Endothelial cell of umbilical vein (primary cell): ENCODE results near the gene TIMELESS. TPM values are rescaled to one million over a fixed set of nuclear protein-coding genes. Genes with fewer than 3 reads are reported as not detected.

Experiments
- BruUV-seq: library from RNA; stranded (reverse); fragments of 400-500 nt; replicated peaks from 2 replicates; lab custom pipeline; 2021; lab: Mats Ljungman, UMichigan
- CTCF ChIA-PET: fragments of 300-600, 350-600 bp; sonication (Branson Sonifier 250); formaldehyde crosslinking; loops from one replicate; lab custom pipeline; 2021; ENCODE audit warnings: antibody characterized with exemption, inconsistent platforms; lab: Charles Lee
- POLR2A ChIA-PET: fragments of 300-600, 350-600 bp; sonication (Branson Sonifier 250); formaldehyde crosslinking; loops from one replicate; lab custom pipeline; 2021; ENCODE audit warnings: antibody characterized with exemption, inconsistent platforms; lab: Charles Lee
- DNase-seq: peaks from one replicate; pipeline ENCODE4 v3.0.0-alpha.2; 2011; ENCODE audit warnings: low read depth, low spot score
- FAIRE-seq: peaks from 2 replicates; lab custom pipeline; 2011; peaks lifted over from hg19 to GRCh38; lab: Jason Lieb, UNC
- H2AFZ ChIP-seq: 2 replicates; pipeline ENCODE4 v1.6.0; 2012; ENCODE audit warnings: low read depth, low read length, control low read depth, inconsistent platforms
- H3K27ac ChIP-seq: 2 replicates; pipeline ENCODE4 v1.5.1; 2011; ENCODE audit warnings: low read depth, mild to moderate bottlenecking, control low read depth, low read length, moderate library complexity; ENCODE audit not compliant: insufficient read depth
- H3K27me3 ChIP-seq, 2 experiments: 2 replicates each; pipeline versions ENCODE4 v1.6.0 to v1.6.1; 2011; ENCODE audit warnings: low read length in 2 of 2, mixed read lengths in 1 of 2; ENCODE audit not compliant: control insufficient read depth in 2 of 2, insufficient read depth in 2 of 2
- H3K36me3 ChIP-seq, 2 experiments: 2 replicates in 1 of 2; 3 replicates in 1 of 2; pipeline ENCODE4 v1.5.1; 2011; ENCODE audit warnings: low read length in 2 of 2, mild to moderate bottlenecking in 1 of 2, moderate library complexity in 1 of 2; ENCODE audit not compliant: control insufficient read depth in 2 of 2, insufficient read depth in 2 of 2; ENCODE audit errors: extremely low read depth in 1 of 2
- H3K4me1 ChIP-seq: 3 replicates; pipeline ENCODE4 v1.5.1; 2011; ENCODE audit warnings: mild to moderate bottlenecking, low read length; ENCODE audit not compliant: control insufficient read depth, insufficient read depth; ENCODE audit errors: extremely low read depth
- H3K4me2 ChIP-seq: 2 replicates; pipeline ENCODE4 v1.6.1; 2011; ENCODE audit warnings: low read length, control low read depth, mixed read lengths; ENCODE audit not compliant: insufficient read depth
- H3K4me3 ChIP-seq, 3 experiments: fragments of 200-600 bp in 1 of 3; sonication (generic), shearing (Covaris generic) in 1 of 3; replicated peaks in 1 of 3; 2 replicates each; pipeline ENCODE4 v1.5.1; 2011 to 2016; ENCODE audit warnings: control low read depth in 3 of 3, low read length in 3 of 3, mild to moderate bottlenecking in 2 of 3, inconsistent platforms in 1 of 3, low read depth in 1 of 3, moderate library complexity in 1 of 3; ENCODE audit not compliant: insufficient read depth in 1 of 3
- H3K79me2 ChIP-seq: 2 replicates; pipeline ENCODE4 v1.6.0; 2012; ENCODE audit warnings: low read length, inconsistent platforms; ENCODE audit not compliant: control insufficient read depth, insufficient read depth
- H3K9ac ChIP-seq: replicated peaks from 2 replicates; pipeline ENCODE3; 2011; ENCODE audit warnings: low read length, control low read depth; ENCODE audit not compliant: insufficient read depth; ENCODE audit errors: extremely low read depth
- H3K9me1 ChIP-seq: replicated peaks from 3 replicates; pipeline ENCODE4 v1.6.0; 2011; ENCODE audit warnings: mild to moderate bottlenecking, low read length; ENCODE audit not compliant: control insufficient read depth, insufficient read depth; ENCODE audit errors: extremely low read depth
- H3K9me3 ChIP-seq: replicated peaks from 2 replicates; pipeline ENCODE4 v1.5.1; 2012; ENCODE audit warnings: low read length, inconsistent platforms; ENCODE audit not compliant: control insufficient read depth, insufficient read depth
- H4K20me1 ChIP-seq: replicated peaks from 2 replicates; pipeline ENCODE3; 2011; ENCODE audit warnings: mild to moderate bottlenecking, low read length; ENCODE audit not compliant: control insufficient read depth, insufficient read depth; ENCODE audit errors: extremely low read depth
- CTCF ChIP-seq, 2 donors: IDR thresholded peaks; 1 replicate in 1 of 2; 2 replicates in 1 of 2; pipeline ENCODE4 v1.5.1; 2011; ENCODE audit warnings: low read length in 2 of 2, mild to moderate bottlenecking in 2 of 2, moderate library complexity in 2 of 2, control low read depth in 1 of 2, inconsistent platforms in 1 of 2, low read depth in 1 of 2; ENCODE audit not compliant: insufficient read depth in 1 of 2; ENCODE audit errors: extremely low read depth in 1 of 2
- EZH2 ChIP-seq: IDR thresholded peaks from 2 replicates; pipeline ENCODE4 v1.6.1; 2012; ENCODE audit warnings: borderline replicate concordance, low read depth, mild to moderate bottlenecking, moderate library complexity, low read length, inconsistent platforms; ENCODE audit not compliant: severe bottlenecking
- FOS ChIP-seq: IDR thresholded peaks from 2 replicates; pipeline ENCODE4 v1.6.1; 2011; ENCODE audit warnings: mild to moderate bottlenecking, low read length, moderate library complexity, borderline replicate concordance; ENCODE audit not compliant: insufficient read depth
- GATA2 ChIP-seq: IDR thresholded peaks from 2 replicates; pipeline ENCODE4 v1.7.0; 2011; ENCODE audit warnings: low read depth, mild to moderate bottlenecking, moderate library complexity, mixed read lengths, low read length; ENCODE audit not compliant: insufficient read length, insufficient read depth
- JUN ChIP-seq: IDR thresholded peaks from 2 replicates; pipeline ENCODE4 v1.6.1; 2011; ENCODE audit warnings: borderline replicate concordance, low read depth; ENCODE audit not compliant: insufficient read length, insufficient read depth
- MAX ChIP-seq: IDR thresholded peaks from 2 replicates; pipeline ENCODE4 v1.6.1; 2011; ENCODE audit not compliant: insufficient read depth, insufficient read length
- MYC ChIP-seq: IDR thresholded peaks from one replicate; pipeline ENCODE4 v1.6.1; 2011; ENCODE audit warnings: mild to moderate bottlenecking, low read depth, low read length
- POLR2A ChIP-seq: IDR thresholded peaks from 2 replicates; pipeline ENCODE4 v1.6.1; 2012; ENCODE audit warnings: low read depth, mild to moderate bottlenecking, control low read depth, low read length
- POLR2AphosphoS5 ChIP-seq: IDR thresholded peaks from 2 replicates; pipeline ENCODE4 v1.6.1; 2012; ENCODE audit warnings: low read depth, mild to moderate bottlenecking, control low read depth, low read length, moderate library complexity; ENCODE audit not compliant: insufficient read depth
- dilution Hi-C: fragments of 300-500 bp; cut with MboI; formaldehyde crosslinking; loops from one replicate; pipeline ENCODE4 v1.15.0; 2019; ENCODE audit warnings: low sequenced_read_pairs; ENCODE audit not compliant: extremely low pct_ligation_motif_present
- intact Hi-C: fragments of 100-400 bp; cut with micrococcal nuclease; formaldehyde crosslinking; loops from one replicate; pipeline ENCODE4 v1.10.0; 2022
- polyA plus RNA-seq, 4 experiments: library from polyadenylated mRNA; depleted of rRNA in 3 of 4; stranded (reverse) in 3 of 4; unstranded in 1 of 4; fragments of >200 nt; gene quantifications; 2 replicates each; pipeline versions ENCODE4 v1.2.1 to v1.2.3, GENCODE V29; 2011 to 2012; ENCODE audit warnings: missing spikeins in 1 of 4
- total RNA-seq: library from RNA; stranded (reverse); gene quantifications from 2 replicates; pipeline ENCODE4 v1.2.3, GENCODE V29; 2021

Gene TIMELESS
- total and polyA plus RNA-seq, 2 donors (not counting 3 experiments of a cell fraction or from before 2014, with no cell fraction given) = 6.1 to 28.2 TPM

- no peak for FAIRE-seq
- Histone ChIP-seq H3K4me1 (no peaks in the 10 kb centered on the region), H3K27me3 (no peaks in the 10 kb centered on the region), H3K4me2 (no peak overlapping the region), H3K4me3 (no peak overlapping the region), H3K9me1 (no peaks in the 10 kb centered on the region), H3K79me2 (no peaks in the 10 kb centered on the region), H3K36me3 (peaks cover 11 to 15% of the 10 kb centered on the region in 2 experiments), H3K9ac (no peak overlapping the region), H3K9me3 (no peaks in the 10 kb centered on the region), H3K27ac (no peak overlapping the region), H2AFZ (no peak overlapping the region), H4K20me1 (no peaks in the 10 kb centered on the region)
- BruUV-seq = no TSS peak
- dilution Hi-C loops = no loop called here
- ChIA-PET CTCF (interaction anchor here (0.8 to 1.8 kb wide), 4 partner anchors 10 to 66 kb away, joined by 3 read pairs; partner anchors contain the start of gene STAT2), POLR2A (no interaction called here)
- TF ChIP-seq MAX (no peak), MYC (no peak), CTCF (IDR thresholded peaks at IDR 0.05; ENCODE audit: extremely low read depth in 1 of 2, insufficient read depth in 1 of 2, low read depth in 1 of 2, low read length in 2 of 2) (no peak), EZH2 (no peak), GATA2 (no peak), FOS (no peak), POLR2A (no peak), JUN (no peak), POLR2AphosphoS5 (no peak)
- intact Hi-C loops = no loop called here
- no peak for DNase-seq
These were observed 24.0 kb downstream of the TIMELESS start for GRCh38 chr12:56425193-56425592.
